ENCODE measurements around the gene UQCRH.

UQCRH gene

DNA sequence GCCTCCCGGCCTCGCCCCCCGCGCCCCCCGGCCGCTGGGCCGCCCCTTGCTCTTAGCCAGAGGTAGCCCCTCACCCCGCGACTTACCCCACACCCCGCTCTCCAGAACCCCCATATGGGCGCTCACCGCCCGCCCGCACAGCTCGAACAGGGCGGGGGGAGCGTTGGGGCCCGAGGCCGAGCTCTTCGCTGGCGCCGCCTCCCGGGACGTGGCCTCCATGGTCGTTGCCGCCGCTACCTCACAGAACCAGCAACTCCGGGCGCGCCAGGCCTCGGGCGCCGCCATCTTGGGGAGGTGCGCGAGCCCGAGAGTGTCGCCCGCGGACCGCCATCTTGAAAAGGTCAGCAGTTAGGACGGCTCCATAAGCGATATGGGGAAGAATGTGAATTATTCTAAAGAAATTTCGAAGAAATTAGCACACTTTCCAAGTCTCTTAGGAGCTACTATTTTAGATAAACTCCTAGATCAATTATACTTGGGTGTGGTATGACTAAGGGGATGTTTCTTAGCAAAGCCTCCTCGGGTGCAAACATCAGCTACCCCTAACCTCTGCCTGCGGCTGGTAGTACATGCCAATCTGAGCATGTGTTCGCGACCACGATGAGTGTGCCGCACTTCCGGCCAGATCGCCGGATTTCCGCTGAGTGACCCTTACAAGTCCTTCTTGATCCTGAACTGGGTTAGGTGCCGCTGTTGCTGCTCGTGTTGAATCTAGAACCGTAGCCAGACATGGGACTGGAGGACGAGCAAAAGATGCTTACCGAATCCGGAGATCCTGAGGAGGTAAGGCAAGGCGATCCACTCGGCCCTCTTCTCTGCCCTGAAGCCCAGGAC lies at the start of gene UQCRH, which contains the start of gene LRRC41:
Gene UQCRH (plus strand): TSS at position 661 of the 834 bp plus-strand sequence. CDS start 69 bp downstream, at position 730.
Gene LRRC41 (minus strand): TSS at position 579 of the 834 bp plus-strand sequence. CDS start 294 bp downstream, at position 285.
- DNase-seq (ENCODE audit: low read depth): peak; percentile 98

DNA sequence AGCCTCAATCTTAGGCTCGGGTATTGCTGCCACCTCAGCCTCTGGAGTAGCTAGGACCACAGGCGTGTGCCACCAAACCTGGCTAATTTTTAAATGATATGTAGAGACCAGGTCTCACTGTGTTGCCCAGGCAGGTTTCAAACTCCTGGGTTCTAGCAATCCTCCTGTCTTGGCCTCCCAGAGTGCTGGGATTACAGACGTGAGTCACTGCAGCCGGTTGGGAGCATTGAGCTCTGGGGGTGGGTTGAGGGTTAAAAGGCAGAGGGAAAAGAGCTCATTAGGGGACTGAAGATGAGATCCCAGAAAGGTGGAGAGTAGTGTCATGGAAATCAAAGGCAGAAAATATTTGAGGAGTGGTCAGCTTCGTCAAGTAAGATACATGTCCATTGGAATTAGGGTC lies 48.8 kb upstream of the UQCRH start:
- DNase-seq (ENCODE audit: low read depth): no peak

DNA sequence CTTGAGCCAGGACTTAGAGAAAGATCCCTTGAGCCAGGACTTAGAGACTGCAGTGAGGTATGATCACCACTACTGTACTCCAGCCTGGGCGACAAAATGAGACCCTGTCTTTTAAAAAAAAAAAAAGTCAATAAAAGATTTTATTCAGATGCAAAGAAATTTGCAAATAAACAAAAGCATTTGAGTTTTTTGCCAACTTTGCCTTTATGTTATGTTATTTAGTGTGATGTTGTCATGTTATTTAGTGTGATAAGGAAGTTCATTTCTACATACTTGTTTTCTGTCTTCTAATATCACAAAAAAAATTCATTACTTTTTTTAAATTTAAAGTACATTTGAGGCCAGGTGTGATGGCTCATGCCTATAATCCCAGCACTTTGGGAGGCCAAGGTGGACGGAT lies 47.0 kb upstream of the UQCRH start:
- DNase-seq (ENCODE audit: low read depth): no peak

DNA sequence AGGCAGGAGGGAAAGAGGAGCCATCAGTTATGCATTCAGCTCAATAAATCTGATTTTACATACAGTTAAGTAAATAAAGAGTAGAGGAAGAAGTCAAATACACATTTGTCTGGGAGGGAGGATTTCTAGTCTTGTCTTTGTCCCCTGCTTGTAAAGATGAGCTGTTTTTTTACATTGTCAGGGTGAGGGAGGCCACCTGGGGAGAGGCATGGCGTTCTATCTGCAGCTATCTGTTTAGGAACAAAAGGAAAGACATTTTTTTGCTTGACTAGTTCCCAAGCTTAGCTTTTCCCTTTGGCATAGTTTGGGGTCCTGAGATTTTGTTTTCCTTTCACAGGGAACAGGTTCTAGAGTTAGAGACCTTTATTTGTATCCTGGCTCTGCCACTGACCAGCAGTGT lies 41.0 kb upstream of the UQCRH start:
- no peak for DNase-seq (ENCODE audit: low read depth)

DNA sequence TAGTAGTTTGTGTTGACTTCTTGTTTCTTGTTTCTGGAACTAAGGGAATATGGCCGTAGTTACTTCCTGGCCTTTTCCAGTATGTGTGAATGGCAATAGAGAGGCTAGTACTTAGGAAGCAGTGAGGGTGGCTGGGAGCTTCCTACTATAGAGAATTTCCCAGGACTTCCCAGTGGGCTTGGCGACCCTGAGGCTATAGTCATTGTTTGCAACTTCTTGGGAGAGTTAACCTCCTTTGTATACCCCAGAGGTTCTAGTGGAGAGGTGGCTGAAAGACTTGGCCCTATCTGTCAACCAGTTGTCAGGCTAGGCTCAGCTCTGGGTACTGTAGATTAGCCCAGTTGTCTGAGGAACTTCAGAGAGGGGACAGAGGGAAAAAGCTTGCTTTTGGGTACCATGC lies 40.4 kb upstream of the UQCRH start:
- no peak for DNase-seq (ENCODE audit: low read depth)

DNA sequence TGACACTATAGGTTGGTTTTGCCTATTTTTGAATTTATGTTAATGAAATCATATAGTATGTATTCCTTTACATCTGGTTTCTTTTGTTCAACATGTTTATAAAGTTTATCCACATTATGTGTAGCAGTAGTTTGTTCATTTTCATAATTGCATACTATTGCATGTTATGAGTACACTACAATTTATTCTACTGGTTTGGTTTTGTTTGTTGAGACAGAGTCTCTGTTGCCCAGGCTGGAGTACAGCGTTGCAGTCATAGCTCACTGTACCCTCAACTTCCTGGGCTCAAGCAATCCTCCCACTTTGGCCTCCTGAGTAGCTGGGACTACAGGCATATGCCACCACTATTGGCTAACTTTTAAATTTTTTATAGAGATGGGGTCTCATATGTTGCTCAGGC lies 34.9 kb upstream of the UQCRH start:
- no peak for DNase-seq (ENCODE audit: low read depth)

DNA sequence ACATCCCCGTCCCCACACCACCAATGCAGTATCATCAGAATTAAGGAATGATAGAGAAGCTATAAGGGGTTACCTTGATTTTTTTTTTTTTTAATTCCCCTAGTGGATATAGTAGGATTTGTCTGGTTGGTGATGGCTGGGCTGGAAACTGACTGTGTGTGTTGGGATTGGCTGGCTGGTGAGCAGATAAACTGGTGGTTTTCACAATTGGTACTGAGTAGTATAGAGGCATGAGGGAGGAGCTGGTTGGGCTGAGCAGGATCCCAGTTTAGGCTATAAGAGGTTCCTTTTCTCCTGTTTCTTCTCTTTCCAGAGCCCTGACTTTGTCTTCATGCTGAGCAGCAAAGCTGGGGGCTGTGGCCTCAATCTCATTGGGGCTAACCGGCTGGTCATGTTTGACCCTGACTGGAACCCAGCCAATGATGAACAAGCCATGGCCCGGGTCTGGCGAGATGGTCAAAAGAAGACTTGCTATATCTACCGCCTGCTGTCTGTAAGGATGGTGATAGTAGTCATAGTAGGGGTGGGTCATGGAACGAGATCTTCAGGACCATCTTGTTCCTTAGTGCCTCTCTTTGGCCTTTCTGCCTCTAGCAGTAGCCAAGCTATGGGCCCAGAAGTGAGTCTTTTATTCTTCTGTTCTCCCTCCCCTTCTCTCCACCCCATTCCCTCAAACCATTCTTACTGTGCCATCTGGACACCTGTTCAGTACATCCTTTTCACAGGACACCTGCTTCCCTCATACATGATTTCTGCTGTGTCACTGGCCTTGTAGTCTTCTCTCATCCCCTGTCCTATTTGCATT lies 29.1 kb upstream of the UQCRH start:
- DNase-seq (ENCODE audit: low read depth): no peak

DNA sequence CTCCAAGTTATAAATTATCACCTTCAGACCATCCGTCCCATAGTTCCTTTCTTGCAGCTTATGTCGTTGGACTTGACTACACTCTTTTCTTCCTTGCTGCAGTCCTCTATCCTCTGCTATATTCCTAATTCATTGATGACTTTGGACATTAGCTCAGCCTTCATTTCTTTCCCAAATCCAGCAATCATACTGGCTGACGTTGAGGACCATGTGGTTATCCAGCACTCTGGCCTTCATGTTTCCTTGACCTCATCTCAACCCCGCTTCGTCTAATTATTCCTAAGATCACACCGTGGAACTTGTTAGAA lies 28.5 kb upstream of the UQCRH start:
- DNase-seq (ENCODE audit: low read depth): no peak

DNA sequence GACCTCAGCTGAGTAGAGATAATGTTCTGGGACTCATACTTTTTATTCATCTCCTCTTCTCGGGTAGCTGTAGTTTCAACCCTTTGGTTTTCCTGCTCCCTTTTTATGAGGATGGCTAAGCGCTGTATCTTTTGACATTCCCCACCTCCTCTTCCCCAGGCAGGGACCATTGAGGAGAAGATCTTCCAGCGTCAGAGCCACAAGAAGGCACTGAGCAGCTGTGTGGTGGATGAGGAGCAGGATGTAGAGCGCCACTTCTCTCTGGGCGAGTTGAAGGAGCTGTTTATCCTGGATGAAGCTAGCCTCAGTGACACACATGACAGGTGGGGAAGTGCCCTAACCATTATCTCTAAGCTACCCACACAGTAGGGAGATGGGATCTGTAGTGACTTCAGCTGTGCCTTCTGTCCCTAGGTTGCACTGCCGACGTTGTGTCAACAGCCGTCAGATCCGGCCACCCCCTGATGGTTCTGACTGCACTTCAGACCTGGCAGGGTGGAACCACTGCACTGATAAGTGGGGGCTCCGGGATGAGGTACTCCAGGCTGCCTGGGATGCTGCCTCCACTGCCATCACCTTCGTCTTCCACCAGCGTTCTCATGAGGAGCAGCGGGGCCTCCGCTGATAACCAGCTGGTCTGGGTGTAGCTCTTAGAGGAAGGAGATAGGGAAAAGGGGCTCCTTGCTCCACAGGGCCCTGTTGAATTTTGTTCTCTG lies 25.7 kb upstream of the UQCRH start:
- no peak for DNase-seq (ENCODE audit: low read depth)

DNA sequence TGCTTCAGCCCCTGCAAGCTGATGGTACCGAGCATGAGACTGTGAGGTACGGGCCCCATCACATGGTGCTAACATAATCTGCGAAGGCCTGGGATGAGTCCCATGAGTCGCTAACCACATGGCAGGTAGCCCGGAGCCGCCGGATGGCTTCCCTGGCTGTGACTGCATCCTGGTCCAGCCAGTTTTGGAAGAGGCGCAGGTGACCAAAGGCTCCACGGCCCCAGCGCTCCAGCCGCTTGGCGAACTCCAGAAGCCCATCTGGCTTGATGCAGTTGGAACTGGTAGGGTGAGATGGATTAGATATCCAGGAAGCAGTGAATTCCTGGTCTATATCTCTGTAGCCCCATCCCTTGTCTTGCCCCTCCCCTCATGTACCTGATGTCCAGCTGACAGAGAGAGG lies 24.7 kb upstream of the UQCRH start:
- no peak for DNase-seq (ENCODE audit: low read depth)

DNA sequence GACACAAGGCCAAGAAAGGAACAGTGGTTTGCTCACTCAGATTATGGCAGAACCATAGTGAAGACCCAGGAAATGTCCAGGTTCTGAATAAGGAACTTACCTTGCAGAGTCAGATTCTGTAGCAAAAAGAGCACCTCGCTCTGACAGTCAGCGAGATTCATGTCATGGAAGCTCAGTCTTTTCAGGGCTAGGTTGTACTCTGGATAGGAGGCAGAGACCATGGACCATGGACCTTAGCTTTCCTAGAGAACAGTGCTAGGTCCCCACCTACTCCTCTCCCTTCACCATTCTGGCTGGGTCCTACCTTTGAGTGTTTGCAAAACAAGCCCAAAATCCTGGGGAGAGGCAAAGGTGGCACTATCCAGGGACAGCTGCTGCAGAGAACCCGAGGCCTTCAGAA lies 23.4 kb upstream of the UQCRH start:
- DNase-seq (ENCODE audit: low read depth): no peak

DNA sequence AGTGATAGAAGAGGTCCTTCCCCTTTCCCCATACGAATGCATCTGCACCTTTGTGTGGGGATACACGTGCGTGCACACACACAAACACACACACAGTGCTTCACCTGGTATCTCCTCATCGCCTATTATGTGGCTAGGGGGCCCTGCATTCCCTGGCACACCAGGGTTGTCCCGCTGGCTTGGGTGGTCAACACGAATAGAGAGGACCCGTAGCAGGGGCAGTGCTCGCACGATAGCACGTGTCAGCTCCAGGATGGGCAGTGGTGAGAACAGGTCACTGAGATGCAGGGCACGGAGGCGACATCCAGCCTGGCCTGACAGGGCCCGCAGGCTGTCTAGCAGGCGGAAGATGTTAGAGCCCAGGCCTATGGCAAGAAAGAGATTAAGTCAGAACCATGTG lies 22.5 kb upstream of the UQCRH start:
- DNase-seq (ENCODE audit: low read depth): no peak

DNA sequence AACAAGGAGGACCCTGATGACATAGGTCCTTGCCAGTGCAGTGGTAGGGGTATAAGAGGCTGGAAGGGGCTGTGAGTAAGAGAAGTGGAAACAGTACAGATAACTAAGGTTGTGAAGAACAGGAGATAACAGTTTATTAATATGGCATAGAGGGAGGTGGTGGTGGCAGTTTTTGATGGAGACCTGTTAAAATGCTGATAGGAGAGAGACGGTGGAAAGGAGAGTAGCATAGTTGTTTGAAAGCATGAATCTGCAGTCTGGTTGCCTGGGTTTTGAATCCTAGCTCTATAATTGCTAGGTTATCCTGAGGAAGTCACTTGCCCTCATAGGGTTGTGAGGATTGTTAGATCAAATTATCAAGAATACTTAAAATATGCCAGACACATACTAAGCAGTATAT lies 19.4 kb upstream of the UQCRH start:
- no peak for DNase-seq (ENCODE audit: low read depth)

DNA sequence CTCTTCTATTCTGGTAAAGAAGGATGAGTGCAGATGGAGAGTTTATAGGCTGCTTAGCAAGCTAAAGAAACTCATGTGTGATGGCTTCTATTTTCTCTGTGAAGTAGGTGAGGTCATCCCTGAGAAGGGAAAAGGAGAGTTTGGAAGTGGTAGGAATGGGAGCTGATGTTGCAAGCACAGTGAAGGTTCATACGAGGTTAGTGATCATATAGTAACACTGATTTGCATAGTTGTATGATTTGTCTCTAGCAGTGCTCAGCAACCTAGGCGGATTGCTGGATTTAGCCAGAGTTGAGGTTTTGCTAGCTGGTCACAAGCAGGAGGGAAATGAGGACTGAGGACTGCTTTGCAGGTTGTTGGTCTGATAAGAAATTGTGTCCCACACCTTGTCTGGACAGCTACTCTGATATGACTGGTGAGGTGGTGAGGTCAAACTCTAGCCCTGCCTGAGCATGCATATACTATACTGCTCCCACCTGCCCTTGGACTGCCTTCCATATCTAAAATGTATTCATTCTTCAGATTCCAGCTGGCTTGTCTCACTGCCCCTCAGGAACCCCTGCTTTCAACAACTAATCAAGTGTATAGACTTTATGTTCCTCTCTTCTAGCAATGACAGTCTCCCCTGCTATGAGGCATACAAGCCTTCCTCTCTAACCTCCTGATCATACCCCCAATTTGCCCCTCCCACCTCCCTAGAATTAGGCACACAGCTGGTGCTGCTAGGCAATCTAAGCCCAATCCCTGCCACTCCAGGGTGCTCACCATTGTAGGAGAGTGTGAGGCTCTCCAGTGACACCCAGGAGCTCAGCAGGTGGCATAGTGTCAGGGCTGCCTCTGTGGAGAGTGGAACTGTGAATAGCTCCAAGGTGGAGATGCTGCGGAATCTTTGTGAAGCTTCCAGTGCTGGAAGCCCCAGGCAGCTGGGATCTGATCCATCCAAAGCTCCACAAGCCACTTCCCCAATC lies 18.6 kb upstream of the UQCRH start:
- DNase-seq (ENCODE audit: low read depth): peak; percentile 23

DNA sequence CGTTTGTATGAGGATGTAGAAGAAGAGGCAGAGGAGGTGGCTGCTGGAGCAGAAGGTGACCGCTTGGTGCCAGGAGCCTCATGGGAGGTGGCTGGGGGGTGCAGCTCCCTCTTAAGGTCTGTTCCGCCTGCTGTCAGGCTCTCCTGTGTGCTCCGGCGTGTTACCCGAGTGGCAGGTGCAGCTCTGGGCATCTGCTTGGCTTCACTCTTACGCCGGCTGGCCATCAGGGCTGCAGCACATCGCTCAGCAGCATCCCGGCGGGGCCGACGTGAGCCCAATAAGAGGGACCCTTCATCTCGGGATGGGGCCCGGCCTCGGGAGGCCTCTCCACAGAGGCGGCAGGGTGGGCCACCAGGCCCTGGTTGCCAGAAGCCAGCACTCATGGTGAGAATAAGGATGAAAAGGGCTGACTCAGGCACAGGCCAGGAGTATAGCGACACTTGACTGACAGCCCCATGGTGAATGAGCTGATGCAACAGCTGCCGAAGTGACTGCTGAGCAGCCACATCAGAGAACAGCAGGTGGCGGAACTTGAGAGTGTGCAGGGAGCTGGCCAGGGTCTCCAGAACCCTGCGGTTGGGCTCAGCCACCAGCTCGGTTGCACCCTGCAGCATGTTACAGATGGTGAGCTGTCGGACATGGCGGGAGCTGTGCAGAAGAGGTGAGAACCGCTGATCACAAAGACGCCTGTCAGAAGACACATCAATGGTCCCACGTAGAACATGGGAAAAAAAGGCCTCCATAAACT lies 17.6 kb upstream of the UQCRH start:
- DNase-seq (ENCODE audit: low read depth): no peak

DNA sequence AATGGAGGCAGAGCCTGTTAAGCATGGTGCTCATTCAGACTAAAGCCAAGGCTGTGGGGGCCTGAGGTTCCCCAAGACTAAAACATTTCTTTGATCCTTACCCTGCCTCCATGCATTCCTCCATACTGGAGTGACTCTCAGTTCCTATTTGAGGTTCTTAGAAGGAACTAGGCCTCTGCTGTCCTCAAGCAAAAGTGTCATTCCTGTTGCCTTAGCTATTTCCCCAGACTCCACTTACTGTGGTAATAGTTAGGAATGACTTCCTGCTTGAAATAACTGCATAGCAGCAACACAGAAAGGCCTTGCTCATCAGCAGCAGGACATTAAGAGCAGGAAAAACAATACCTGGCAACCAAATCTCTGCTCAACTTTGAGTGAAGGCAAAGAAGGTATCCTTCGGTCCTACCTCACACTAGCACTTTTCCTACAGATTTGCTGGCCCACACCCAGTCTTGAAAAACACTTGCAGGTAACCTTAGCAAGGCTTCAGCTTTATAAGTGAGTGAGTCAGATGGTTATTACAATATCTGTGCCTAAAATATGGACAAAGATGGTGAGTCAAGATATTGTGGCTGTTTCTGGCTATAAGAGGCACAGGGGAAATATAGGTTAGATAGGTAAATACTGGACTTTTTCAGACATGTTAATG lies 14.9 kb upstream of the UQCRH start:
- DNase-seq (ENCODE audit: low read depth): peak; percentile 60

DNA sequence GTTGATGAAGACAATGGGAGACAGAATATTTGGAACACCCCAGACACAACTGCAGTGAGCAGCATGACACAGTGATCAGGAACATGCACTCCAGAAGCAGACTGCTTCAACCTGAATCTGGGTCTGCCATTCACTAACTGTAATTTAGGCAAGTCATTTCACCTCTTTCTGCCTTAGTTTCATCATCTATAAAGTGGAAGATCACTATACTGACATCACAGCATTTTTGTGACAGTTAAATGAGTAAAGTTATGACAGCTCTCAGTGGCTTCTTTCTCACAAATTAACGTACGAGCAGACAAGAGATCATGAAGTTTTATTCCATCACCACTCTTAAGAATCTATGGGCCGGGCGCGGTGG lies 14.4 kb upstream of the UQCRH start:
- no peak for DNase-seq (ENCODE audit: low read depth)

DNA sequence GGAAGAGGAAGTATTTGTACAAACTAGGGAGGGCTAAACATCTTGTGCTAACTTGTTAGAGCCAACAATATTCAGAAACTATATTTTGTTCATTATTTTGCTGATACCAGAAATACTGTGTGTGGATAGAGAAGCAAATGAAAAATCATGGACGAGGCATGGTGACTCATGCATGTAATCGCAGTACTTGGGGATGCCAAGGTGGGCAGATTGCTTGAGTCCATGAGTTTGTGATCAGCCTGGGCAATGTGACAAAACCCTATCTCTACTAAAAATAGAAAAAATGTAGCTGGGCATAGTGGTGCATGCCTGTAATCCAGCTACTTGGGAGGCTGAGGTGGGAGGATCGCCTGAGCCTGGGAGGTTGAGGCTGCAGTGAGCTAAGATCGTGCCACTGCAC lies 13.5 kb upstream of the UQCRH start:
- no peak for DNase-seq (ENCODE audit: low read depth)

DNA sequence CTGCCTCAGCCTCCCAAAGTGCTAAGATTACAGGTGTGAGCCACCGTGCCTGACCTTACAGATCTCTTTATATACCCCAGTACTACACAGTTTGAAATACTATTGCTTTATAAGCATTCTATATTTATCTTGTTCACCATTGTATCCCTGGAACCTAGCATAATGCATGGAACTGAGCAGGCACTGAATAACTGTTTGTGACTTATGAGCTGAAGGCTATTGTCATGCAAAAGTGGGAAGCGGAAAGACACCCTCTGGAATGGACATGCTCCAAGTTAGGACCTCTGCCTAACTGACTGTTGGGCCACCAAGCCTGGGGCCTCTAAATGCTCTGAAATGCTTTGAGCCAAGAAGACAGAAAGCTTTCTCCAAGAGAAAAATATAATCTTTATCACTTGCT lies 8.2 kb upstream of the UQCRH start:
- DNase-seq (ENCODE audit: low read depth): no peak

DNA sequence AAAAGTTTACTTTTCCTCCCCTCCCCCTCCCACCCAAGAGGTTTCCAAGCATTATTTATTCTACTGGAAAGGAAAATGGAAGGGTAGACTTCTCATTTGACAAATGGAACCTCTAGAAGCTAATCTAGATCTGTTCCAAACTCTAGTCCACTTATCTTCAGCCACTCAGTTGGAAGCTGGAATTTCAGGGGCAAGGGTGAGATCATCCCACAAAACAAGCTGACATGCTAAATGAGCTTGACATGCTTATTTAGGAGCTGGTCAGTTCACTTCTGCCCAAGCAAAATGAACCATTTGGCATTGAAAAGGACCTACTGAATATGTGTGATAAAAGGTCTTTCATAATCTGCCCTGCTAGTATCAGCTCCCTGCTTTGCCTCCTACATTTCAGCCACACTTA lies 5.1 kb upstream of the UQCRH start:
- DNase-seq (ENCODE audit: low read depth): no peak

Data from fibroblast of gingiva (primary cell).